H1 (cell line): Measurements from ENCODE around the gene GRSF1. TPM values are rescaled to one million over a fixed set of nuclear protein-coding genes. Genes with fewer than 3 reads are reported as not detected.

ENCODE experiments used
- CHD7 ChIP-seq: fragments of 300-600 bp; sonication (generic); IDR thresholded peaks from 2 replicates; pipeline ENCODE4 v1.7.1; 2012; ENCODE audit warnings: low read length, moderate library complexity, mild to moderate bottlenecking, inconsistent platforms; ENCODE audit not compliant: insufficient replicate concordance
- polyA plus RNA-seq, 7 experiments: library from polyadenylated mRNA; depleted of rRNA in 3 of 7; stranded (reverse) in 5 of 7; unstranded in 2 of 7; fragments of >200 nt in 5 of 7; fragments of 200-250 nt in 2 of 7; gene quantifications; 1 replicate in 5 of 7; 2 replicates in 1 of 7; 4 replicates in 1 of 7; pipeline versions ENCODE4 v1.2.1 to v1.2.3, GENCODE V29; 2011 to 2013; ENCODE audit warnings: missing spikeins in 2 of 7, mixed read lengths in 2 of 7
- total RNA-seq: library from RNA; stranded (reverse); fragmentation: NEBNext Ultra II Directional; extraction: Animal tissue kit (Norgen Biotek cat#: 25700); gene quantifications from 2 replicates; pipeline ENCODE4 v1.2.1, GENCODE V29; 2021

GRSF1 gene
- total and polyA plus RNA-seq, 2 of the 8 experiments (the other 6 are each of a cell fraction or from before 2014, with no cell fraction given): 44.3 to 112 TPM

GRCh38 chr4:70841211-70841610 lies 1.5 kb upstream of the GRSF1 start (continued):
- TF ChIP-seq CHD7: no peak
